Keratinocyte (primary cell): Measurements from ENCODE around the gene NAA40.
A peak's percentile ranks its signal among the peaks of the same experiment; 100 is the strongest.

Source experiments
- EZH2 ChIP-seq: IDR thresholded peaks from one replicate; pipeline ENCODE4 v1.6.1; 2012; ENCODE audit warnings: inconsistent platforms, mild to moderate bottlenecking, low read length, moderate library complexity
- TF ChIP-seq, protein P1 (sequence below), 3 experiments: IDR thresholded peaks in 1 of 3; conservative IDR thresholded peaks in 1 of 3; optimal IDR thresholded peaks in 1 of 3; 2 replicates in 2 of 3; 3 replicates in 1 of 3; pipeline versions ENCODE3 to v1.5.1; 2011; ENCODE audit warnings: low read length in 3 of 3, mild to moderate bottlenecking in 3 of 3, moderate library complexity in 2 of 3, control low read depth in 1 of 3, inconsistent platforms in 1 of 3; ENCODE audit not compliant: insufficient read depth in 2 of 3; ENCODE audit errors: extremely low read depth in 1 of 3

DNA sequence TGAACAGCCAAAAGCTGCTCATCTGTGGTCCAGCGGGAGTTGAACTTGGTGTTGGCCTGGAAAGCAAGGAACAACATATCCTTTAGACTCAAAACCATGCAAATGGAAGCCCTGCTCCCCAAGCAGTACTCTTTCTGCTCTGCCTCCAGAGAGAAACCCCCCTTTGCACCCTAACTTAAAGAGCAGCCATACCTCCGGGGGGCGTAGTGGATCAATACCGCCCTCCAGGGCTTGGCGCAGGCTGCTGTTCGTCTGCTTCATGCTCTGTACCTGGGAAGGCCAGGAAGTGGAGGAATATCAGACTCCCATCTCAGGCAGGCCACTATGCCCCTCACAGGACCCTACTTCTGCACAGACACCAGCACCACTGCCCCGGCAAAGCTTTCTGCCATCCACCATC lies 26.1 kb upstream of the NAA40 start:
- TF ChIP-seq, protein P1, sequence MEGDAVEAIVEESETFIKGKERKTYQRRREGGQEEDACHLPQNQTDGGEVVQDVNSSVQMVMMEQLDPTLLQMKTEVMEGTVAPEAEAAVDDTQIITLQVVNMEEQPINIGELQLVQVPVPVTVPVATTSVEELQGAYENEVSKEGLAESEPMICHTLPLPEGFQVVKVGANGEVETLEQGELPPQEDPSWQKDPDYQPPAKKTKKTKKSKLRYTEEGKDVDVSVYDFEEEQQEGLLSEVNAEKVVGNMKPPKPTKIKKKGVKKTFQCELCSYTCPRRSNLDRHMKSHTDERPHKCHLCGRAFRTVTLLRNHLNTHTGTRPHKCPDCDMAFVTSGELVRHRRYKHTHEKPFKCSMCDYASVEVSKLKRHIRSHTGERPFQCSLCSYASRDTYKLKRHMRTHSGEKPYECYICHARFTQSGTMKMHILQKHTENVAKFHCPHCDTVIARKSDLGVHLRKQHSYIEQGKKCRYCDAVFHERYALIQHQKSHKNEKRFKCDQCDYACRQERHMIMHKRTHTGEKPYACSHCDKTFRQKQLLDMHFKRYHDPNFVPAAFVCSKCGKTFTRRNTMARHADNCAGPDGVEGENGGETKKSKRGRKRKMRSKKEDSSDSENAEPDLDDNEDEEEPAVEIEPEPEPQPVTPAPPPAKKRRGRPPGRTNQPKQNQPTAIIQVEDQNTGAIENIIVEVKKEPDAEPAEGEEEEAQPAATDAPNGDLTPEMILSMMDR (optimal IDR thresholded peaks at IDR 0.05 in 1 of 3, IDR thresholded peaks at IDR 0.05 in 1 of 3, conservative IDR thresholded peaks at IDR 0.05 in 1 of 3; ENCODE audit: extremely low read depth in 1 of 3, insufficient read depth in 2 of 3, low read length in 3 of 3), result peak in 1 of 3 experiments; percentile 2
- no peak for TF ChIP-seq EZH2
